Measurements from ENCODE around the gene INTS14.

- TF ChIP-seq POLR2A (IDR thresholded peaks at IDR 0.05; ENCODE audit: low read depth, low read length): no peak
- TF ChIP-seq POLR2AphosphoS5 (IDR thresholded peaks at IDR 0.05; ENCODE audit: low read depth, low read length): no peak
- no peak for TF ChIP-seq TAF1 (IDR thresholded peaks at IDR 0.05; ENCODE audit: borderline replicate concordance, low read depth, low read length)
These were observed 63.1 kb downstream of the INTS14 start for GRCh38 chr15:65547841-65548240.
